ENCODE measurements around the gene ITPRIP.

ITPRIP gene

DNA sequence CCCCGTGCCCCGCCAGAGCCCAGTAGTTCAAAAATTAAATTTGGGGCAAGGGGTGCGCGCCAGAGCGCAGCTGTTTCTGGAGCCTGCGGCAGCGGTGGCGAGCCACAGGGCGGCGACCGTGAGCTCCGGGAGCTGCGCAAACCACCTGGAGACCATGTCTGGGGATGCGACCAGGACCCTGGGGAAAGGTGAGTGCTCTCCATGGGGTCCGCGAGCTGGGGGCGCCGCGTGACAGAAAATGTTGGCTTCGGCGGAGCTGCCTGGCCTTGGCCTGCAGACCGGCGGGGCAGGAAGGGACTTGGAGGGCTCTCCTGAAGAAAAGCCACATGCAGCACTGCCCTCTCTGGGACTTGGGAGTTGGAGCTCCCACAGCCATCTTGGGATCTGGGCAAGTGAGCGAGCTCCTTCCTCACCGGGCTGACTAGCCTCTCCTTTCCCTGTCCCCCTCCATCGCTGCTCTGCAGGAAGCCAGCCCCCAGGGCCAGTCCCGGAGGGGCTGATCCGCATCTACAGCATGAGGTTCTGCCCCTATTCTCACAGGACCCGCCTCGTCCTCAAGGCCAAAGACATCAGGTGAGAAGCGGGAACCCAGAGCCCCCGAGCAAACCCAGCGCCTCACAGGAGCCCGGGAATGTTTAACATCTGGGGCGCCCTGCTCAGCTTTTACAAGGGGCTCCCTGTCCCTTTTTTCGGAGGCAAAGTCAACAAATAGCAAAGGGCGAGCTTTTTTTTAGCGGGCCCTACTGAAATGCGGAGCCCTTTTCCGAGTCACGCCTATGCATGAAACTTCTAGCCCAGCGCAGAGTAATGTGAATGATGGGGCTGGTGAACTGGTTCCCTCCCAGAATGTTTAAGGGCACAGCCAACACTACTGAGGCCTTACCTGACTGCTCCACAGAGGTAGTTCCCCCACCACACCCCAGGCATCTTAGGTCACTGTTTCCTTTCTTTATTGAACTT is 63.2 kb downstream of the ITPRIP start:
- peak; percentile 42 for DNase-seq

DNA sequence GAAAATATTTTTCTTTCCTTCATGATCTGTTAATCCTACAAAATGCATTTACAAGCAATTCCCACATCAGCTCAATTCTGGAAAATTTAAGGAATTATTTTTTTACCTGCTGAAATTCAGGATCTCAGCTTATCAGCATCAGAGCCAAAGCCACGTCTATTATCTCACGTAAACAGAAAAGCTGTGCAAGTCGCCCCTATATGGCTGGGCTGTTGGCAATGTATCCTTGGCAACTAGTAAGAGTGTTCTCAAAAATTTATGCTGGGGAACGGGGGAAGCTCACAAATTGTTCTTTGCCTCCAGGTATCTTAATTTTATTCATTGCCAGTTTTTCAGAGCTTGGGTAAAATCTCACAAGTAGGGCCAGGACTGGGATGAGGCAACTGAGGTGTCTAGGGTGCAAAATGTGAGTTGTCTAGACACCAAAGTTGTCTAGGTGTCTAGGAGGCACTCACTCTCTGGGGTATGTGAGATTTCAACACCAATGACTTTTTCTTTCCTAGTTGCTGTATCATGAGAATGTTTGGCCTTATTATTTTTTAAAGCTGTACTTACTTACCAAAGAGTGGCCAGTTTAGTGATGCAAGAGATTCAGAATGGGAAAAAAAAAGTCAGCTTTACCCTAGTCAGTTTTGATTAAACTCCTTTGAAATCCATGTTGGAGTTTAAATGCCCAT is 64.2 kb downstream of the ITPRIP start:
- DNase-seq, result no peak

- no peak for DNase-seq
Observed at GRCh38 chr10:104273286-104273685, 65.0 kb downstream of the ITPRIP start.

DNA sequence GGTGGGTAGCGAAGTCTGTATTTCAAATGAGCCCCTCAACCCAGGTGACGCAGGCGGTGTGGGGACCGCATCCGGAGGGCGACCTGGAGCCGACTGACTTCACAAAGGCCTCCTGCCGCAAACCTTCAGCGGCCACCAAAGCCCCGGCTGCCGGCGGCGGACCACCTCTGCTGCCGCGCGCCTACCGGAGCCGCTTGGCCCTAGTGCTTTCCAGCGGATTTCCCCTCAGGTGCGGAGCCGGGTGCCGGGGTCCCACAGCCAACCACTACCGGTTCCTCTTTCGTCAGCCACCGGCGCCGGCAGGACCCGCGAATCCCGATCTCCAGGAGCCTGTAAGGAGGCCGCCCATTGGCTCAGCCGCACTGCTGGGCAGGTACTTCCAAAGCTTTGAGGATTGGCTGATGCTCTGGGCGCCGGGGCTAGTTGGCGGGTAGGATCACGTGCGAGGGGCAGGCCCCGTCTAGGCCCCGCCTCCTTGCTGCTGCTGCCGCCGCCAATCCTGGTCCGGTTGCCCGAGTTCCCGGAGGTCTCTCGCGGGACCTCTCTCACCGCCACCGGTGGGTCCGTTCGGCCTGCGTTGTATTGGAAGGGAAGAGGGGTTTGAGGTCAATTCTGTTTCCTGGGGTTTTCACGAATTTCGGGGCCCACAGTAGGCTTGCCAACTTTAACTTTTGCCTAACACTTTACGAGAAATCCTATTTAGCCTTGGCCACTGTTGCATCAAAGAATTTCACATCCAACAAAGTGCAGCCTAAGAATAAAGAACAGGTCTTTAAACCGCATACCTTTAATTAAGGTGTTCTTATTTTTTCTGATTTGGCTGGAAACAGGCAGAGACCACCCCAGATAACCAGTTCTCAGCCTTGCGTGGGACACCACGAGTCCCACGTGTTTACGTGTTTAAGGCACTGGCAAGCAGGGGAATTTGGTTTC is 69.3 kb downstream of the ITPRIP start, which contains the start of gene GSTO2:
GSTO2 (plus strand) TSS at position 472 of the 933 bp plus-strand sequence. CDS start 5,732 bp downstream, outside the sequence.
- peak; percentile 98 for DNase-seq

GRCh38 chr10:104268405-104268712 is 69.9 kb downstream of the ITPRIP start:
- no peak for DNase-seq

DNA sequence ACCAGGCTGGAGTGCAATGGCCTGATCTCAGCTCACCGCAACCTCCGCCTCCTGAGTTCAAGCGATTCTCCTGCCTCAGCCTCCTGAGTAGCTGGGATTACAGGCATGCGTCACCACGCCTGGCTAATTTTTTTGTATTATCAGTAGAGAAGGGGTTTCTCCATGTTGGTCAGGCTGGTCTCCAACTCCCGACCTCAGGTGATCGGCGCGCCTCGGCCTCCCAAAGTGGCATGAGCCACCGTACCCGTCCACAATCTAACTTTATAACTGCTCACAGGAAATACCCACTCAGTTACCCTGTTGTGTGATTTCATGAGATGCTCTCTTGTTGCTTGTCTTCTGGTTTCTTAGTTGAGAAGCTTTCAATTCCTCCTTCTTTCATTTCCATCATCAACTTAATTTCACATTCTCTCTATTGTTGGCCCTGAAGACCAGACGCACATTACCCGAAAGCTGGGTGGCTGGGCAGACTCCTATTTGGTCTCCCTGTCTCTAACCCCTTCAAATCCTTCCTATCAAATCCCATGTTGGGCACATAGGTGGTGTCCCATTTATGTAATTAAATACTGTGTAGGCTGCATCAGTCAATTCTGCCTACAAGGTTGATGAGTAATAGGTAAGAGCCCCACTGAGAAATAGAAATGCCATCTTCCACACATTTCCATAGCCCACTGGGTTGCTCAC is 70.4 kb downstream of the ITPRIP start:
- DNase-seq, result peak; percentile 1

DNA sequence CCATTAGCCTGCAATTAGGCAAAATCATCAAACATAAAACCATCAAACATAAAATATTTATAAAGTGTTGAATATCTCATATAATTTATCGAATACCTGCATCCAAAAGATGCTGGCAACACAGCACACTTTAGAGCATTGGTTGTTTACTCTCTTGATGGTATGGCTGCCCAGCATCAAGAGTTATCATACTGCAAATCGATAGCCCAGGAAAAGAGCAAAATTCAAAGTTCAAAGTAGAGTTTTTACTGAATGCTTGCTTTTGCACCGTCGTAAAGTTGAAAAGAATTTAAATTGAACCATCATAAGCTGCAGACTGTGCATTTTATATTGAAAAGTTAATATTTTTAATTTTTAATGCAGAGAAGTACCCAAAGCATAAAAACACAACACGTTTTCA is 73.5 kb downstream of the ITPRIP start:
- no peak for DNase-seq

DNA sequence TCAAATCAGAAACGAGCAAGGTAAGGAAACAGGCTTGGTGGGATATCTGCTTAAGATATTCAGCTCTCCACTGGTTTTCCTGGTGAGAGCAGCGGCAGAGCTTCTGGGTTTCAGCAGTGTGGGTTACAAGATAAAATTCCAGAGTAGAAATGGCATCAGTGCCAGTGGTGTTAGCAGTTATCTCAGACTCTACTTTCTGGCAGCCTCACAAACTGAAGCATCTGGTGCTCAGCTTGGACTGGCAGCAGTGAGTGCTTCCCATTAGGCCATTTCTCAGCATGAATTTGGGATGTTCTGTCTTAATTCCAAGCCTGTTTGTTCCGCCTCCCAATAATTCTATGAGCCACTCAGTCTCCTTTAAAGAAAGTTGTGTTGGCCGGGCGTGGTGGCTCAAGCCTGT is 76.2 kb downstream of the ITPRIP start:
- DNase-seq, result no peak

DNA sequence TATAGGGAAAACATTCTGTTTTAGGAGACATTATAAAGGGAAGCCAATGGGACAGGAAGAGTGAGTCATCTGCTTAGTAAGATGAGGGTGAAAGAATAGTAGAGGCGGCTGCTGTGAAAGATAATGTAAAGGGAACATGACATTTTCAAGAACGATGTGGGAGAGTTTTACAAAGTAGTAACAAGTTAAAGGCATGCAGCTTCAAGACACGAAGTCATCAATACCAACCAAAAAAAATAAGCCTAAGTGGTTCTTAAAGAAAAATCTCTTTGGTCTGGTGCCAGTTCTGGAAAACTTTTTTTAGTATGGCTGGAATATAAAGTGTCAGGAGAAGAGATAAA is 77.5 kb downstream of the ITPRIP start:
- DNase-seq, result peak; percentile 2

- no peak for DNase-seq
Observed at GRCh38 chr10:104259999-104260774, 78.1 kb downstream of the ITPRIP start.
